ENCODE data around the gene FBXO42. TPM values are rescaled to one million over a fixed set of nuclear protein-coding genes. Genes with fewer than 3 reads are reported as not detected.

Gene FBXO42
- total RNA-seq, 1 donor from 2014 or later = 18.8 TPM

DNA sequence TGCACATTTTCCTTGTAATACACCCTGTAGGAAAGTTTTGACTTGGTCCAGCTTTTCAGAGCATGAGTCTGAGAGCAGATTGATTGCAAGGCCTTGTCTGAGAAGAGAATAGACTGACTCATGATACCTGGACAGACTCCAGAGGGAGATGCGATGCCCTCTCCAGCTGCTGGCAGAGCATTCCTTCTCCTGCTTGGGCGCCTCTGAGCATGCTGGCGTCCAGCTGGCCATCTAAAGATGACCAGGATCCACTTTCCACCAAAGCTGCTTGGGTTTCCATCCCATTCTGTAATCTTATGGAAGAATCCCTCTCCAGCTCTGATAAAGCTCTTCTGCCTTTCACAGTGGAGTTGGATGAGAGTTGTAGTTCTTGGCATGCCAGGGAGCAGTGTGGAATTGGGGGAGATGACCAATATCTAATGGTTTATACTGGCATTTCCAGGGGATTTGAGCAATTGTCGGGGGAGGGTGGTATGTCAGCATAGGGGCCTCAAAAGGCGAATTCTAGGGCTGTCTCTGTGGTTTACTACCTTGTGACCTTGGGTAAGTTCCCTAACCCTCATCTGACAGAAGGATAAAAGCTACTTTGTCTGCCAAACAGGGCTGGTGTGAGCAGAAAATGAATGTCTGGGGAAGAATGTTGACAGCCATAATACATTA is 34.3 kb upstream of the FBXO42 start:
- Mint-ChIP-seq H3K4me1 (peaks cover 6% of the 10 kb centered on the region), H3K4me3 (no peak overlapping the region), H3K27ac (no peak overlapping the region), H3K9me3 (peaks cover 2% of the 10 kb centered on the region), H3K27me3 (ENCODE audit: insufficient read depth, low read depth) (no peaks in the 10 kb centered on the region), H3K36me3 (peaks cover 9% of the 10 kb centered on the region)
- H3K36me3 ChIP-seq = no peaks in the 10 kb centered on the region
- H3F3A ChIP-seq (ENCODE audit: low read depth) = no peaks in the 10 kb centered on the region
- DNase-seq (ENCODE audit: low spot score) = no peak
- no peak overlapping the region for H3K4me2 ChIP-seq
- TF ChIP-seq EZH2phosphoT487 (IDR thresholded peaks at IDR 0.05) (no peak), EZH2 (IDR thresholded peaks at IDR 0.05) (no peak)
- TF ChIP-seq, protein P1, sequence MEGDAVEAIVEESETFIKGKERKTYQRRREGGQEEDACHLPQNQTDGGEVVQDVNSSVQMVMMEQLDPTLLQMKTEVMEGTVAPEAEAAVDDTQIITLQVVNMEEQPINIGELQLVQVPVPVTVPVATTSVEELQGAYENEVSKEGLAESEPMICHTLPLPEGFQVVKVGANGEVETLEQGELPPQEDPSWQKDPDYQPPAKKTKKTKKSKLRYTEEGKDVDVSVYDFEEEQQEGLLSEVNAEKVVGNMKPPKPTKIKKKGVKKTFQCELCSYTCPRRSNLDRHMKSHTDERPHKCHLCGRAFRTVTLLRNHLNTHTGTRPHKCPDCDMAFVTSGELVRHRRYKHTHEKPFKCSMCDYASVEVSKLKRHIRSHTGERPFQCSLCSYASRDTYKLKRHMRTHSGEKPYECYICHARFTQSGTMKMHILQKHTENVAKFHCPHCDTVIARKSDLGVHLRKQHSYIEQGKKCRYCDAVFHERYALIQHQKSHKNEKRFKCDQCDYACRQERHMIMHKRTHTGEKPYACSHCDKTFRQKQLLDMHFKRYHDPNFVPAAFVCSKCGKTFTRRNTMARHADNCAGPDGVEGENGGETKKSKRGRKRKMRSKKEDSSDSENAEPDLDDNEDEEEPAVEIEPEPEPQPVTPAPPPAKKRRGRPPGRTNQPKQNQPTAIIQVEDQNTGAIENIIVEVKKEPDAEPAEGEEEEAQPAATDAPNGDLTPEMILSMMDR (IDR thresholded peaks at IDR 0.05) = no peak
- H3K27me3 ChIP-seq = no peaks in the 10 kb centered on the region
- no peaks in the 10 kb centered on the region for H3K9me3 ChIP-seq (ENCODE audit: low read depth)
- no peak overlapping the region for H2AFZ ChIP-seq (replicated peaks)
- H3K79me2 ChIP-seq (ENCODE audit: low read depth) = peaks cover 100% of the 10 kb centered on the region
- H4K20me1 ChIP-seq (ENCODE audit: low read depth) = peaks cover 89% of the 10 kb centered on the region
- H3K4me3 ChIP-seq = no peak overlapping the region
- no peak overlapping the region for H3K27ac ChIP-seq
- peaks cover under 1% of the 10 kb centered on the region for H3K4me1 ChIP-seq
- H3K9ac ChIP-seq = no peak overlapping the region

DNA sequence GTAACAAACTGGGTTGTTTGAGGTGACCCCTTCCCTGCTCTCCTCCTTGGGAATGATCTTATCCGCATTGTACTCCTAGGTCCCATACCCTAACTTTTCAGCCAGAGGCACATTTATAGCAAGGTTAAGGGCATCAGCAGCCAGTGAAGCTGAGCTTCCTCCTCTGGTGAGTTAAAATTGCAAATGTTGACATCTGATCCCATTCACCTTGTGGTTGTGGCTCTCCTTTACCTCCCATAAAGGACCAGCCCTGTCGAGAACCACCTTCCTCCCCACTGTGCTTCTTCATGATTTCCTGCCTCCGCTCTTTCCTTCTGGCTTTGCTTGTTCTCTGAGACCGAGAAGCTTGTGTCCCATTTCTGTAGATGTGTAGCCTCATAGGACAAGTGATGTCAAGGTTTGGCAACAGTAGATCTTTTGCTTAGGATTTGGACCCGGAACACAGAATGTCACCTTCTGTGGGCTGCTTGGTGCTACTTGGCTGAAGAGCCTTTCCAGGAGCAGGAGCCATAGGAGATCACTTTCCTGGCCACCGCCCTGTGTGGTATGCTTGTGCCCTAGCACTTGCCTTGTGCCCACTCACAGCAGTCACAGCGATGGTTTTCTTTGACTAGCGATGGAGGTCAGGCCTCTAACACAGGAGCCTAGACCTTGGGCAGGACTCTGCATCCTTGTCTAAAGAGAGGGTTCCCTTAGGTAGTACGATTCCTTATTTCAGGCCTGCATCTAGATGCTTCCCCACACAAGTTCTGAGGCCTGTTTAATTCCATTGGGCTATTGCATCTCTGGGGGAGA is 33.6 kb upstream of the FBXO42 start:
- H3K4me3 Mint-ChIP-seq = no peak overlapping the region
- H3K4me2 ChIP-seq = no peak overlapping the region
- TF ChIP-seq EZH2 (IDR thresholded peaks at IDR 0.05) (no peak), EZH2phosphoT487 (IDR thresholded peaks at IDR 0.05) (no peak)
- TF ChIP-seq, protein P1 (IDR thresholded peaks at IDR 0.05) = no peak

DNA sequence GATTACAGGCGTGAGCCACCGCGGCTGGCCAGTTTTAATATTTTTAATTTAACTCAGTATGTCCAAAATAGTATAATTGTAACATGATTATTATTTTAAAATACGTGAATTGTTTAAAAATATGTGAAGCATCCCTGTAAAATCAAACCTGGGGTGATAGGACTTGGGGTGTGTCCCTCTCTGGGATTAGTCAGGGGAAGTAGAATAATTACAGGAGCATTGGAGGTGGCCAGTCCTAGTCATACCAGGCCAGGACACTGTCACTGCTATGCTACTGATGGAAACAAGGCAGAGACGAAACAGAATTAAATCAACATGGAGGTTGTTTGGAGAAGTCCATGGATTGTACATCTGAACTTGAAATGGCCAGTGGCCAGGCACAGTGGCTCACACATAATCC is 31.6 kb upstream of the FBXO42 start:
- Histone ChIP-seq H3K4me1 (no peaks in the 10 kb centered on the region), H3K9ac (no peak overlapping the region), H4K20me1 (ENCODE audit: low read depth) (peaks cover 92% of the 10 kb centered on the region), H3F3A (ENCODE audit: low read depth) (no peaks in the 10 kb centered on the region), H3K9me3 (ENCODE audit: low read depth) (no peaks in the 10 kb centered on the region), H3K27me3 (no peaks in the 10 kb centered on the region), H2AFZ (replicated peaks) (no peak overlapping the region), H3K4me3 (no peak overlapping the region), H3K4me2 (no peak overlapping the region), H3K79me2 (ENCODE audit: low read depth) (peaks cover 100% of the 10 kb centered on the region), H3K36me3 (no peaks in the 10 kb centered on the region), H3K27ac (no peak overlapping the region)
- no peak for TF ChIP-seq EZH2 (IDR thresholded peaks at IDR 0.05)
- TF ChIP-seq, protein P1 (IDR thresholded peaks at IDR 0.05) = no peak
- no peak for TF ChIP-seq EZH2phosphoT487 (IDR thresholded peaks at IDR 0.05)
- H3K27ac Mint-ChIP-seq = no peak overlapping the region
- peaks cover 2% of the 10 kb centered on the region for H3K9me3 Mint-ChIP-seq
- H3K4me3 Mint-ChIP-seq = no peak overlapping the region
- H3K4me1 Mint-ChIP-seq = no peaks in the 10 kb centered on the region
- peaks cover 15% of the 10 kb centered on the region for H3K36me3 Mint-ChIP-seq
- H3K27me3 Mint-ChIP-seq (ENCODE audit: insufficient read depth, low read depth) = no peaks in the 10 kb centered on the region
- DNase-seq (ENCODE audit: low spot score) = no peak

More for the DNA sequence above, 33.6 kb upstream of the FBXO42 start:
- Mint-ChIP-seq H3K9me3 (peaks cover 2% of the 10 kb centered on the region), H3K27ac (no peak overlapping the region), H3K27me3 (ENCODE audit: insufficient read depth, low read depth) (no peaks in the 10 kb centered on the region), H3K4me1 (no peaks in the 10 kb centered on the region), H3K36me3 (peaks cover 9% of the 10 kb centered on the region)
- Histone ChIP-seq H3K79me2 (ENCODE audit: low read depth) (peaks cover 100% of the 10 kb centered on the region), H3K9me3 (ENCODE audit: low read depth) (no peaks in the 10 kb centered on the region), H3K27ac (no peak overlapping the region), H3K27me3 (no peaks in the 10 kb centered on the region), H3K4me3 (no peak overlapping the region), H3K4me1 (no peaks in the 10 kb centered on the region), H2AFZ (replicated peaks) (no peak overlapping the region), H3K36me3 (no peaks in the 10 kb centered on the region), H3K9ac (no peak overlapping the region), H3F3A (ENCODE audit: low read depth) (no peaks in the 10 kb centered on the region), H4K20me1 (ENCODE audit: low read depth) (peaks cover 89% of the 10 kb centered on the region)
- DNase-seq (ENCODE audit: low spot score) = no peak
